Upper lobe of left lung (tissue), 4 donors: Measurements from ENCODE around the gene NAP1L4.

Experiments used
- POLR2A ChIP-seq, 4 donors: fragments of 450-650 bp; IDR thresholded peaks; one replicate each; pipeline ENCODE4 v1.5.1; 2016 to 2017; ENCODE audit warnings: antibody characterized with exemption in 4 of 4, mild to moderate bottlenecking in 2 of 4
- POLR2AphosphoS5 ChIP-seq, 2 donors: sonication (generic); formaldehyde crosslinking; IDR thresholded peaks; one replicate each; pipeline ENCODE4 v1.5.1; 2017; ENCODE audit warnings: antibody characterized with exemption in 2 of 2
- TF ChIP-seq, protein P1 (sequence below), 6 experiments: fragments of 450-650 bp in 4 of 6; fragments of 200-600 bp in 2 of 6; sonication (generic) in 2 of 6; IDR thresholded peaks; one replicate each; pipeline ENCODE4 v1.5.1; 2016 to 2019; ENCODE audit warnings: antibody characterized with exemption in 6 of 6

DNA sequence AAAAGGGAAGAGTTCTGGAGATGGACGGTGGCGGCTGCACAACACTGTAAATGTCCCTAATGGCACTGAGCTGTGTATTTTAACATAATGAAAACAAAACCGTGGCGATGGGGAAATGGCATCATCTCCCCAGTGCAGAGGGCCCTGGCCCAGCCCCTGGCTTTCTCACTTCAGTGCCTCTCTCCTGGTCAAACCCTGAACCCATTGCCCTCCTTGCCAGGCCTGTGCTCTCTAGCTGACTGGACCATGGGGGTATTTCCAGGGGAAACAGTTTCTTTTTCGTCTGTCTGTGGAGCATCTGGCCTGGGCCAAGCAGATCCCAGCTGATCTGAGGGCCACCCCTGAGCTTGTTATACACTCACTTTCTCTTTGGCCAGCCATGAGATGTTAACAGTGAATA is 17.4 kb upstream of the NAP1L4 start:
- TF ChIP-seq, protein P1, sequence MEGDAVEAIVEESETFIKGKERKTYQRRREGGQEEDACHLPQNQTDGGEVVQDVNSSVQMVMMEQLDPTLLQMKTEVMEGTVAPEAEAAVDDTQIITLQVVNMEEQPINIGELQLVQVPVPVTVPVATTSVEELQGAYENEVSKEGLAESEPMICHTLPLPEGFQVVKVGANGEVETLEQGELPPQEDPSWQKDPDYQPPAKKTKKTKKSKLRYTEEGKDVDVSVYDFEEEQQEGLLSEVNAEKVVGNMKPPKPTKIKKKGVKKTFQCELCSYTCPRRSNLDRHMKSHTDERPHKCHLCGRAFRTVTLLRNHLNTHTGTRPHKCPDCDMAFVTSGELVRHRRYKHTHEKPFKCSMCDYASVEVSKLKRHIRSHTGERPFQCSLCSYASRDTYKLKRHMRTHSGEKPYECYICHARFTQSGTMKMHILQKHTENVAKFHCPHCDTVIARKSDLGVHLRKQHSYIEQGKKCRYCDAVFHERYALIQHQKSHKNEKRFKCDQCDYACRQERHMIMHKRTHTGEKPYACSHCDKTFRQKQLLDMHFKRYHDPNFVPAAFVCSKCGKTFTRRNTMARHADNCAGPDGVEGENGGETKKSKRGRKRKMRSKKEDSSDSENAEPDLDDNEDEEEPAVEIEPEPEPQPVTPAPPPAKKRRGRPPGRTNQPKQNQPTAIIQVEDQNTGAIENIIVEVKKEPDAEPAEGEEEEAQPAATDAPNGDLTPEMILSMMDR (IDR thresholded peaks at IDR 0.05): no peak
- TF ChIP-seq POLR2AphosphoS5 (IDR thresholded peaks at IDR 0.05) (no peak), POLR2A (IDR thresholded peaks at IDR 0.05) (no peak)
